Keratinocyte (primary cell): ENCODE results near the gene CD1E.

Experiments
- CTCF ChIP-seq, 3 experiments: IDR thresholded peaks in 1 of 3; conservative IDR thresholded peaks in 1 of 3; optimal IDR thresholded peaks in 1 of 3; 2 replicates in 2 of 3; 3 replicates in 1 of 3; pipeline versions ENCODE3 to v1.5.1; 2011; ENCODE audit warnings: low read length in 3 of 3, mild to moderate bottlenecking in 3 of 3, moderate library complexity in 2 of 3, control low read depth in 1 of 3, inconsistent platforms in 1 of 3; ENCODE audit not compliant: insufficient read depth in 2 of 3; ENCODE audit errors: extremely low read depth in 1 of 3
- EZH2 ChIP-seq: IDR thresholded peaks from one replicate; pipeline ENCODE4 v1.6.1; 2012; ENCODE audit warnings: inconsistent platforms, mild to moderate bottlenecking, low read length, moderate library complexity

DNA sequence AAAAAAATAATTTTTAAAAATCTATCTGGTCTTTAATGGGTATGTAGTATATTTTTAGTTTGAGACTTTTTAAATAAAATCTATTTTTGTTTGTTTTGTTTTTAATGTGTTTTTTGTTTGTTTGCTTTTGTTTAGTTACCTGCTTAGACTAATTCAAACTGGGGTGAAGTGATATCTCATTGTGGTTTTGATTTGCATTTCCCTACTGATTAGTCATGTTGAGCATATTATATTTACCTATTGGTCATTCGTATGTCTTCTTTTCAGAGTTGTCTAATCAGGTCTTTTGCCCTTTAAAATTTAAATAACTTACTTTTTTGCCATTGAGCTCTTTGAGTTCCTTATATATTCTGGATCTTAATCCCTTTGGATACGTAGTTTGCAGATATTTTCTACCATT is 42.6 kb upstream of the CD1E start:
- TF ChIP-seq CTCF (optimal IDR thresholded peaks at IDR 0.05 in 1 of 3, IDR thresholded peaks at IDR 0.05 in 1 of 3, conservative IDR thresholded peaks at IDR 0.05 in 1 of 3; ENCODE audit: extremely low read depth in 1 of 3, insufficient read depth in 2 of 3, low read length in 3 of 3) (no peak), EZH2 (no peak)
